ENCODE data around the gene ATG16L2.

- TF ChIP-seq CTCF (conservative IDR thresholded peaks at IDR 0.05 in 1 of 2, IDR thresholded peaks at IDR 0.05 in 1 of 2; ENCODE audit: low read depth in 1 of 2, low read length in 2 of 2): no peak
- no peak for TF ChIP-seq EZH2 (IDR thresholded peaks at IDR 0.05; ENCODE audit: low read length, missing control alignments)
These were observed 12.2 kb downstream of the ATG16L2 start for GRCh38 chr11:72826191-72826941.

All from fibroblast of lung (primary cell).